ENCODE data around the gene TRIM51.
"Not testable (repeated sequence)": the region's sequence is repeated elsewhere in the genome, so short reads cannot be mapped to it uniquely, and the experiment has no call there.

TRIM51 gene, protein sequence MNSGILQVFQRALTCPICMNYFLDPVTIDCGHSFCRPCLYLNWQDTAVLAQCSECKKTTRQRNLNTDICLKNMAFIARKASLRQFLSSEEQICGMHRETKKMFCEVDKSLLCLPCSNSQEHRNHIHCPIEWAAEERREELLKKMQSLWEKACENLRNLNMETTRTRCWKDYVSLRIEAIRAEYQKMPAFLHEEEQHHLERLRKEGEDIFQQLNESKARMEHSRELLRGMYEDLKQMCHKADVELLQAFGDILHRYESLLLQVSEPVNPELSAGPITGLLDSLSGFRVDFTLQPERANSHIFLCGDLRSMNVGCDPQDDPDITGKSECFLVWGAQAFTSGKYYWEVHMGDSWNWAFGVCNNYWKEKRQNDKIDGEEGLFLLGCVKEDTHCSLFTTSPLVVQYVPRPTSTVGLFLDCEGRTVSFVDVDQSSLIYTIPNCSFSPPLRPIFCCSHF

DNA sequence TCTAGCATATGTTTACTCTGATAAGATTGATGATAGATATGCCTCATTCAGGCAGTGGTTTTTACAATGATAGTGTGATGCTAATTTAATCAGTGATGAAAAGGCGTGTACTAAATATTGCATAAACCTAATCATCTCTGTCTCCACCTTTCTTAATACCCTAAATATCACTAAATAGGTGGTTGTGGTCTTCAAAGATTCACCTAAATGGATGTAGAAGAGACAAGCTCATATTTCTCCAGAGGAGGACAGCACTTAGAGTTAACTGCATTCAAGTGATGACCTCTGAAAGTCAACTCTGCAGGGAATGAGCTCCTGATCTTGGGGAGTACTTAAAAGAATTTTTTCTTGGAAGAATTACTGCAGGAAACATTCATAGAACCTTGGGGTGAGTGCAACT is at the start of gene TRIM51:
Gene TRIM51 (plus strand): TSS at position 301 of the 400 bp plus-strand sequence. CDS start 2,132 bp downstream, outside the sequence.
- not testable (repeated sequence) for DNase-seq (ENCODE audit: low read depth in 3 of 3)

DNA sequence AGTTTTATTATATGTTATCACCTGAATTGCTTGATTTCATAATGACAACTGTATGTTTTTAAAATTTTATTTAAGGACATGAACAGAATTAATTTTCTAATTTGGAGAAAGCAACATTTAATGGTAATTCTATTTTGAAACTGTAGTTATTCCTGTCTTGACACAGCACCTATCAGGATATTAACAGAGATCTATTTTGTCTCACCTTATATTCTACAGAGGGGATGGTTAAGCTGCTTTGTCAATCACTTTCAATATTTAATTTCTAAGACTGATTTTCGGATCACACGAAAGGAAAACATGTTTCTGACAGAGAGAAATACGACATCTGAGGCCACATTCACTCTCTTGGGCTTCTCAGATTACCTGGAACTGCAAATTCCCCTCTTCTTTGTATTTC is 44.6 kb upstream of the TRIM51 start, which contains the start of gene OR5D16:
Gene OR5D16 (plus strand): TSS at position 301 of the 400 bp plus-strand sequence. CDS start 0 bp downstream, at position 301.
- no peak for DNase-seq (ENCODE audit: low read depth in 3 of 3)

DNA sequence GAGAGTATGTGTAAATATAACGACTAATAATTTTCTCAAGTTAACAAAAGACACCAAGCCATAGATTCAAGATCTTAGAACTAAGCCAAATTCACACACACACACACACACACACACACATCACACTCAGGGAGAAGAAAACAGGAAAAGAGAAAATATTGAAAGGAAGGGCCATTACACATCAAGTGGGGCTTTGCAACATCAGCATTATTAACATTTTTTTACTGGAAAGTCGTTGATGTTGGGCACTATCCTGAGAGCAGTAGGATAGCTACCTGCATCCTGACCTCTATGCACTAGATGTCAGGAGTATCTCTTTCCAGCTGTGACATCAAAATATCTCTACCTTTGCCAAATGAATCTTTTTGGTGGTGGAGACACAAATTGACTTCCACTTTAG is 35.6 kb upstream of the TRIM51 start:
- no peak for DNase-seq (ENCODE audit: low read depth in 3 of 3)

DNA sequence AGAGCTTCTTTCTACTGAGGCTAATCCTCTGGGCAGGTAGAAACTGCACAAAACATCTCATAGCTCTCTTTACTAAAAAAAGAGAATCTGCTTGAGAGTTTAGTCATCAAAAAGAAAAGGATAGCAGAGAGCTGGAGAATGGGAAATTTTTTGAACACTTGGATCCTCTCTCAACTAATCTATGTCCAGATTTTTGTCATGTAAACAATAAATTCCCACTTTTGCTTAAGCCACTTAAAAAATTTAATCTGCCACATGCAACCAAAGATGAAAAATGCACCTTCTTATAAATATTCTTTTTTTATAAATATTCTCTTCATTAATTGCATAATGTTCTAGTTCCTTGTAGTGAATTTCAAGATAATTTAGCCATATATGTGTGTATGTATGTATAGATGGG is 34.1 kb upstream of the TRIM51 start:
- no peak for DNase-seq (ENCODE audit: low read depth in 3 of 3)

DNA sequence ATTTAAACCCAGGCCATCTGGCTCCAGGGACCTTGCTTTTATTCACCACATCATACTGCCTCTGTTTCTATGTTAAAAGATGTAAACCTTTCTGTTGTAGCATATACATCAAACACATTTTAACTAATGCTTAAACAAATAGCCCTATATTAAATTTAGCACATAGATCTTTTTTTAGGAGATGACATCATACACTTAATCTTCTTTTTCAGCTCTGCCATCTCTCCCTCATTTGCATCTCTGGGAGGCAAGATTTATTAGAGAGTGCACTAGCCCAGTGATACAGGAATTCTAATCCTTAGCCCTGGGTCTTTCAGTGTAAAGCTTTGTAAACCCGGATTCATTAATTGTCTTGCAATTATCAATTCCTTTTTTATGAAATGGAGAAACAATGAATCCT is 31.0 kb upstream of the TRIM51 start:
- no peak for DNase-seq (ENCODE audit: low read depth in 3 of 3)

DNA sequence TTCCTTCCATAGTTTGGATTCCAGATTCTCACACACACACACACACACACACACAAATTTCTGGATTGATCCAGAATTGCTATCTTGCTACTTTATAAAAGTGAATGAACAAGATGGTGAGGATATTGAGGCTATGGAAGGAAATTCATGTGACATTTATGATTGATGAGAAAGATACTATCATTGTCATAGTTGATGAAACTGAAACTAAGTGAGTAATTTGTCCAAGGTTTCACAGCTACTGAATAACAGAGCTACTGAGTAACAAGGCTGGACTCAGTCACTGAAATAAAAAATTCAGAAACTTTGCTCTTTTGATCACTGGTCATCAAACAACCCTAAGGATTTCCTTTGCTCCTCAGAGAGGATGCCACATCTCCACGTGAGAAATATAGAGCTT is 28.4 kb upstream of the TRIM51 start:
- DNase-seq (ENCODE audit: low read depth in 3 of 3): no peak

DNA sequence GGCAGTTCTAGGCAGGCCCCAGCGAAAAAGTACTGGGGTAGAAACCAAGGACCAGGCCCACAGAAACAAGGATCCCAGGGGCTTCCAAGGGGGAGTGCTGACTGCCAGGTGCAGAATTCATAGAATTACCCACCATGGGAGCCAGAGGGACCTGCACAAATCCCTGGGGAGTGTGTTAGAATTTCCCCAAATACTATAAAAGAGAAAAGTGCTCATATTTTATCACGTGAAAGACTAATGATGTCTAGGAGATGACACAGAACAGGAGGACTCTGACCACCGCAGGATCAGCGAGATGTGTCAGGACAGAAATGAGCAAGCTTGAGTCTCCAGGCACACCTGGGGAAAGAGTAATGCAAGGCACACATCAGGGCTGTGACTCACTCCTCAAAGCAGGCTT is 15.7 kb upstream of the TRIM51 start:
- DNase-seq (ENCODE audit: low read depth in 3 of 3): not testable (repeated sequence)

DNA sequence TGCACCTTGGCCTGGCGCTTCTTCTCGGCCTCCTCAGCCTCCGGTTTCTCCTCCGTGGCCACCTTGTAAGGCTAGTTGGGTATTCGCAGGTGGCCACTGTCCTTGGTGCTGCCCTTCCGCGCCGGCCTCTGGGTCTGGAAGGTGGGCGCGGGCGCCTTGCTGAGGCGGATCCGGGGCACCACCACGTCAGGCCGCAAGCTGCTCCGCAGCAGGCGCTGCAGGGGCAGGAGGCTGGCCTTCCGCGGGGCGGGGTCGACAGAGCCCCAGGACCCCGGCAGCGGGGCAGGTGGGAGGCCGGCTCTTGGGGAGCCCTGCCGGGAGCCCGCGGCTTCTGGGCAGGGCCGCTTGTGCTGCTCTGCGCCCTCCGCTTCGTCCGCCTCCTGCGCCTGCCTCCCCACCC is 10.4 kb upstream of the TRIM51 start:
- not testable (repeated sequence) for DNase-seq (ENCODE audit: low read depth in 3 of 3)

DNA sequence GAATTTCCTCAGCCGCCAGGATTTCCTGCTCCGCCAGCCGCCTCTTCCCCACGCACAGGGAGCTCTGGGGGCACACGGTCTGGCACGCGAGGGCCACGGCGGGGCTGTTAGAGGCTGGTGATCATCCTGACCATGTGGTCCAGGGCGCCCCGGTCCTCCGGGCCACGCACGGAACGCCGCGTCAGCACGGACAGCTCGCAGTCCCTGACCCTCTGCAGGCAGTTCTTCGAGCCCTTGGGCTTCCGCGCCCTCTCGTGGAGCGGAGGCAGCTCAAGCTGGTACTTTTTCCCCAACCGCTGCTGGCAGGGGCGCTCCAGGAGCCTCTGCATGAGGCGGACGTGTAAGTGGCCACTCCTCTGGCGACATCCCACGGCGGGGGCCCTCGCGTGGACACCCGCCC is 10.0 kb upstream of the TRIM51 start:
- not testable (repeated sequence) for DNase-seq (ENCODE audit: low read depth in 3 of 3)

DNA sequence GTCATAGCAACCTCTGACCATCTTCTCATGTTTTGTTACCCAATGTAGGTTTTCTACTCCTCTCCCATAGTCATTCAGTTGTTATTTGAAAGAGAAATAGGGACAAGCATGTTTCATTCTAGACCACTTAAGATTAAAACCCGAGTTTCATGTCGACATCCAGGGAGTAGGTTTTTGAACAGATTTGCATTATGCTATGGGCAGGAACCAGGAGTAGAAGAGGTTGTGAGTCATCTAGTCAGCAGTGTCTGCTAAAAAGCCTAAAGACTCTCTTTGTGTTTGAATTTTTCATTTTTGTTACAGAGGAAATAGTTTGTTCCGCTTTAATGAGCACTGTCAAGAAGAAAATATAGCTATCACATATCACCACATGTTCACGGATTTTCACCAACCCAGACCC is 1.9 kb downstream of the TRIM51 start:
- not testable (repeated sequence) for DNase-seq (ENCODE audit: low read depth in 3 of 3)

DNA sequence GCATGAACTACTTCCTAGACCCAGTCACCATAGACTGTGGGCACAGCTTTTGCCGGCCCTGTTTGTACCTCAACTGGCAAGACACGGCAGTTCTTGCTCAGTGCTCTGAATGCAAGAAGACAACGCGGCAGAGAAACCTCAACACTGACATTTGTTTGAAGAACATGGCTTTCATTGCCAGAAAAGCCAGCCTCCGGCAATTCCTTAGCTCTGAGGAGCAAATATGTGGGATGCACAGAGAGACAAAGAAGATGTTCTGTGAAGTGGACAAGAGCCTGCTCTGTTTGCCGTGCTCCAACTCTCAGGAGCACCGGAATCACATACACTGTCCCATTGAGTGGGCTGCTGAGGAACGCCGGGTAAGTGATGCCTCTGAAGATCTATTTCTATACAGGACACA is 2.4 kb downstream of the TRIM51 start:
- DNase-seq (ENCODE audit: low read depth in 3 of 3): not testable (repeated sequence)

DNA sequence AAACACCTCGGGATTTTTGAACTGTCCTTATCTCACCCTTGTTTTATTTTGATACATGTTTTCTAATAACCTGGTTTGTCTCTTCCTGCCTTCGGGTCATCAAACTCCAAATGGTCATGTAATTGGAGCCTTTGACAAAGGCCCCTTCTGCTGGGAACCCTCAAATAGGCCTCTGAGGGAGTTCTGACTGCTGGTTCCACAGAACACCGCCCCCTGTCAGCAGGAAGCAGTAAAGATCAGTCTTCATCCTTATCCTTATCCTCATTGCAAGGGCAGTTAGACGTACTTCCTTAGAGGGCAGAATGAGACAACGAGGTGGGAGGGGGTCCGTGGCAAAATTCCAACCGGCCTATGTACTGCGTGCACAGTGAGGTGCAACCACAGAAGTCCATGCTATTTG is 12.1 kb downstream of the TRIM51 start:
- DNase-seq (ENCODE audit: low read depth in 3 of 3): no peak

DNA sequence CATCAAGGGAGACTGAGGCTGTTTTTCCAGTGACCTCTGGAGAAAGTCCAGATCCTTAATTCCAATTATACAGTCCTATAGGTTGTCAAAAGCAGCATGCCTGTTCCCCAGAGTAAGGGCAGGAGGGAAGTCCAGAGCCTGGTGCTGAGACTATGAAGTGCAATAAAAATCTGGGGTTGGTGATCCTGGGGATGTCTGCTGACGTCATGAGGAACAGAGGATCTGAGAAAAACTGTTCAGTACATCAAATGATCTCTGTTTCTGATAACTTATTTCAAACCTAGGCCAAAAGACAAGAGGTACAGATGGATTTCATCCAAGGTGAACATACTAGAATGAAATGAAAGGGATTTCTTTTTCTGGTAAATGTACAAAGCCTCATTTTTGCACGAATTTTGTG is 19.2 kb downstream of the TRIM51 start:
- no peak for DNase-seq (ENCODE audit: low read depth in 3 of 3)

DNA sequence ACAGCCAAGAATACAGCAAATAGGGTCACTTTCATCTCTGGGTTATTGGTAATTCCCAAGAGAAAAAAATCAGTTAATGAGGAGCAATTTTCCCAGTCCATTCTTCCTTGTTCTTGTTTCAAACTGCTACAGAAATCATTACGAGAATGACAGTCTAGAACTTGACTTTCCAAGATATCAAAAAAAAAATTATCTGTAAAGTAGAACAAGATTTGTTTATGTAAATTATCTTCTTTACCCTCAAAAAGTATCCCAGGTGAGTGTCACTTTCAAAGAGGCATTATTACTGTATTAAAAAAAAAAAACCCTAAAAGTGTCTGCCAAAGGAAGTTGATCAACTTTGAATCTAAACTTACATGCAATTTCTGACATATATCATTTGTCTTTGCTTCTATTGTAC is 31.4 kb downstream of the TRIM51 start, which contains the start of gene OR5W2:
Gene OR5W2 (minus strand): TSS at position 101 of the 400 bp plus-strand sequence. CDS start 0 bp downstream, at position 101.
- no peak for DNase-seq (ENCODE audit: low read depth in 3 of 3)

DNA sequence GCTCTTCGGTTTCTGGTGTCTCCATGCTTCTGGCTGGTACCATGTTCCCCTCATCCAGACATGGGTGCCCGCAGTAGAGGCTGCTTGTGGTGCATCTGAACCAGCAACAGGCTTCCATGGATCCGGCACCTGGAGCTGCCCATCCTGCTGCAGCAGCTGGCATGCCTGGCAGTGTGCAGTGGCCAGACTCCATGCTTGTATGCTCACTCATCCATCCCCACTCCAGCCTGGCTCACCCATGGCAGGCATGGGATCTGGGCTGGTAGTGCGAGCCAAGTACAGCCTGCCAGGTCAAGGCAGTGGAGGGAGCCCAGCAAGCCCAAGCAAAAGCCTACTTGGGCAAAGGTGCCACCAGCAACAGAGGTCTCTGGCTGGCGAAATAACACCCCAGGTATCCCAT is 37.4 kb downstream of the TRIM51 start:
- DNase-seq (ENCODE audit: low read depth in 3 of 3): no peak

DNA sequence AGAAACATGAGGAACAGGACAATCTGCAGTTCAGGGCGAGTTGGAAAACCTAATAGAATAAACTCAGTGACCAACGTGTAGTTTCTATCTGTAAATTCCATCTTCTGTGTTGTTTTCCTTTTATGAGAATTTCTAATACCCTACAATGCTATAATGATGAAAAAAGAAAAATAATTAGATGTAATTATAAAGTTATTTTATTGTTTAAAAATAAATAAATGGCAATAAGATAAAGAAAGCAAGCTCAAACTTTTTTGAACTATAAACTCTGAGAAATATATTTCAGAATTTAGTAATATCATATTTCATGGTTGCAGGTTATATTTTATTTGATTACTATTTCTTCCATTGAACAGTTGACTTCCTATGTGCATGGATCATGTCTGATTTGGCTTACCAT is 53.2 kb downstream of the TRIM51 start, which contains the start of gene OR5I1:
Gene OR5I1 (minus strand): TSS at position 101 of the 400 bp plus-strand sequence. CDS start 0 bp downstream, at position 101.
- DNase-seq (ENCODE audit: low read depth in 3 of 3): no peak
